Thoracic aorta (tissue), 2 donors: Measurements from ENCODE around the gene LPAR2. TPM values are rescaled to one million over a fixed set of nuclear protein-coding genes. Genes with fewer than 3 reads are reported as not detected.
"Not testable (repeated sequence)": the region's sequence is repeated elsewhere in the genome, so short reads cannot be mapped to it uniquely, and the experiment has no call there.

ENCODE experiments used
- ATAC-seq: fragments of 150-250 bp; one replicate; pipeline ENCODE4 v1.8.0; 2017; ENCODE audit warnings: low read depth; ENCODE audit not compliant: insufficient number of reproducible peaks, low FRiP score
- DNase-seq: peaks from one replicate; pipeline ENCODE4 v3.0.0-alpha.2; 2020; ENCODE audit warnings: low spot score
- H3K27ac ChIP-seq, 2 donors: fragments of 200-600 bp; sonication (generic); 1 replicate in 1 of 2; 2 replicates in 1 of 2; pipeline ENCODE4 v1.5.1; 2016; ENCODE audit warnings: mild to moderate bottlenecking in 2 of 2, moderate library complexity in 2 of 2
- H3K27me3 ChIP-seq: fragments of 200-600 bp; sonication (generic); replicated peaks from 2 replicates; pipeline ENCODE4 v1.6.0; 2016; ENCODE audit warnings: mild to moderate bottlenecking; ENCODE audit not compliant: insufficient read depth
- H3K36me3 ChIP-seq: fragments of 200-600 bp; sonication (generic); one replicate; pipeline ENCODE4 v1.5.1; 2016
- H3K4me1 ChIP-seq, 2 donors: fragments of 200-600 bp; sonication (generic); 1 replicate in 1 of 2; 2 replicates in 1 of 2; pipeline versions ENCODE4 v1.5.1 to v1.6.0; 2016; ENCODE audit warnings: low read depth in 2 of 2, mild to moderate bottlenecking in 1 of 2; ENCODE audit not compliant: control insufficient read depth in 1 of 2
- H3K4me3 ChIP-seq: fragments of 200-600 bp; sonication (generic); 2 replicates; pipeline ENCODE4 v1.5.1; 2016; ENCODE audit warnings: mild to moderate bottlenecking
- H3K9me3 ChIP-seq: fragments of 200-600 bp; sonication (generic); 2 replicates; pipeline ENCODE4 v1.5.1; 2016
- CTCF ChIP-seq: fragments of 200-600 bp; sonication (generic); IDR thresholded peaks from one replicate; pipeline ENCODE4 v1.5.1; 2019; ENCODE audit warnings: antibody characterized with exemption
- total RNA-seq, 2 donors: library from RNA; depleted of rRNA; stranded (reverse); fragments of >200 nt; gene quantifications; one replicate each; pipeline versions ENCODE4 v1.1.0 to v1.2.3, GENCODE V29; 2016

Gene LPAR2
- total RNA-seq, 2 donors from 2014 or later: 4.2 to 11.6 TPM

- H3K27me3 ChIP-seq: no peaks in the 10 kb centered on the region
- H3K9me3 ChIP-seq: no peaks in the 10 kb centered on the region
- H3K4me1 ChIP-seq: peaks cover 6 to 14% of the 10 kb centered on the region in 2 donors
- H3K27ac ChIP-seq: peak within 1 kb of the TSS; percentile 82 to 85
- no peak for TF ChIP-seq CTCF
- H3K4me3 ChIP-seq: peak within 1 kb of the TSS; percentile 99
- H3K36me3 ChIP-seq: peaks cover 8% of the 10 kb centered on the region
- peak; percentile 30 for ATAC-seq
- DNase-seq: peak; percentile 64
These were observed 40.4 kb upstream of the LPAR2 start, which contains the start of gene ZNF101 for GRCh38 chr19:19668230-19669012. Gene ZNF101, plus strand, starts transcription at chr19:19668839. Its CDS starts 125 bp downstream, at chr19:19668964.

GRCh38 chr19:19665420-19665948 is 37.5 kb upstream of the LPAR2 start:
- not testable (repeated sequence) for H3K4me3 ChIP-seq, DNase-seq, H3K27me3 ChIP-seq, ATAC-seq, H3K27ac ChIP-seq, H3K36me3 ChIP-seq, H3K9me3 ChIP-seq
- H3K4me1 ChIP-seq: peaks cover 15 to 31% of the 10 kb centered on the region in 2 donors

- H3K27me3 ChIP-seq: no peaks in the 10 kb centered on the region
- peak; percentile 12 for TF ChIP-seq CTCF
- peak; percentile 96 for ATAC-seq
- peak; percentile 90 for DNase-seq
- peaks cover 9 to 22% of the 10 kb centered on the region in 2 donors for H3K4me1 ChIP-seq
- no peaks in the 10 kb centered on the region for H3K9me3 ChIP-seq
- H3K36me3 ChIP-seq: peaks cover 2% of the 10 kb centered on the region
- peak within 1 kb of the TSS; percentile 71 to 90 for H3K27ac ChIP-seq
- peak within 1 kb of the TSS; percentile 79 for H3K4me3 ChIP-seq
These were observed 35.5 kb upstream of the LPAR2 start, which contains the start of gene ATP13A1 for GRCh38 chr19:19663256-19664120. Gene ATP13A1, minus strand, starts transcription at chr19:19663676. Its CDS starts 10 bp downstream, at chr19:19663666.

- DNase-seq (no peak), ATAC-seq (no peak)
- Histone ChIP-seq H3K9me3 (no peaks in the 10 kb centered on the region), H3K36me3 (peaks cover 8% of the 10 kb centered on the region), H3K27me3 (no peaks in the 10 kb centered on the region), H3K27ac (peak overlapping the region; percentile 71 to 90), H3K4me1 (peaks cover 9 to 18% of the 10 kb centered on the region in 2 donors), H3K4me3 (peak overlapping the region; percentile 79)
- no peak for TF ChIP-seq CTCF
These were observed 34.8 kb upstream of the LPAR2 start for GRCh38 chr19:19662871-19663255.

- TF ChIP-seq CTCF: no peak
- Histone ChIP-seq H3K9me3 (no peaks in the 10 kb centered on the region), H3K27me3 (no peaks in the 10 kb centered on the region), H3K27ac (no peak overlapping the region), H3K4me3 (peak overlapping the region; percentile 79), H3K36me3 (peaks cover 10% of the 10 kb centered on the region), H3K4me1 (peaks cover 9 to 18% of the 10 kb centered on the region in 2 donors)
- DNase-seq: no peak
- no peak for ATAC-seq
These were observed 34.3 kb upstream of the LPAR2 start for GRCh38 chr19:19662344-19662743.
